ENCODE results near the gene ATRNL1. TPM values are rescaled to one million over a fixed set of nuclear protein-coding genes. Genes with fewer than 3 reads are reported as not detected.

Gene ATRNL1
- total RNA-seq, 4 donors from 2014 or later, result 3.5 to 27.2 (median 4.1) TPM

- Histone ChIP-seq H3K27ac (no peak overlapping the region), H3K4me1 (no peaks in the 10 kb centered on the region), H3K36me3 (no peaks in the 10 kb centered on the region), H3K4me3 (no peak overlapping the region), H3K9me3 (no peaks in the 10 kb centered on the region), H3K27me3 (no peaks in the 10 kb centered on the region)
- TF ChIP-seq CTCF (IDR thresholded peaks at IDR 0.05), result no peak
- no peak for TF ChIP-seq POLR2A (IDR thresholded peaks at IDR 0.05)
- no peak for DNase-seq
Measured at GRCh38 chr10:115790220-115790619, 697.1 kb downstream of the ATRNL1 start.

- TF ChIP-seq CTCF (IDR thresholded peaks at IDR 0.05), result no peak
- no peak for TF ChIP-seq POLR2A (IDR thresholded peaks at IDR 0.05)
- DNase-seq, result no peak
- H3K4me3 ChIP-seq, result no peak overlapping the region
- H3K27me3 ChIP-seq, result no peaks in the 10 kb centered on the region
- H3K36me3 ChIP-seq, result no peaks in the 10 kb centered on the region
- H3K4me1 ChIP-seq, result no peaks in the 10 kb centered on the region
- no peaks in the 10 kb centered on the region for H3K9me3 ChIP-seq
- H3K27ac ChIP-seq, result no peak overlapping the region
Measured at GRCh38 chr10:115795964-115796363, 702.8 kb downstream of the ATRNL1 start.

DNA sequence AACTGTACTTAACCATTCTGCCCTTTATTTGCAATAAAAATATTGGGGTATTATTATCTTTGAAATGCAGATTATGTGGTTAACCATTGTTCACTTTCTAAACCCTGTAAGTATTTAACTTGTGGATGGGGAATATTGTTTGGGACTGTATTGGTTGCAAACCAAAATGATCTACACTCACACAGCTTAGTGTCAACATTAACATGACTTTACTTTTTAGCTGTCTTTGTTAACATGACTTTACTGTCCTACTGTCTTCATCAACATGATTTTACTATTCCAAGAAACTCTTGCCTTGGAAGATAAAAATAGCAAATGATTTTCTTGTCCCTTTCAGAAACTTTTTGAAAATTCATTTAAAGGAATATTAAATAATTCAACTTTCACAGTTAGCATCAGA lies 708.3 kb downstream of the ATRNL1 start:
- H3K4me1 ChIP-seq, result no peaks in the 10 kb centered on the region
- TF ChIP-seq CTCF (IDR thresholded peaks at IDR 0.05) (no peak), POLR2A (IDR thresholded peaks at IDR 0.05) (no peak)
- no peak for DNase-seq
- no peaks in the 10 kb centered on the region for H3K36me3 ChIP-seq
- H3K27ac ChIP-seq, result no peak overlapping the region
- no peaks in the 10 kb centered on the region for H3K27me3 ChIP-seq
- H3K9me3 ChIP-seq, result no peaks in the 10 kb centered on the region
- no peak overlapping the region for H3K4me3 ChIP-seq

- H3K9me3 ChIP-seq, result no peaks in the 10 kb centered on the region
- DNase-seq, result no peak
- H3K36me3 ChIP-seq, result no peaks in the 10 kb centered on the region
- H3K27me3 ChIP-seq, result no peaks in the 10 kb centered on the region
- H3K4me3 ChIP-seq, result no peak overlapping the region
- TF ChIP-seq CTCF (IDR thresholded peaks at IDR 0.05) (no peak), POLR2A (IDR thresholded peaks at IDR 0.05) (no peak)
- no peaks in the 10 kb centered on the region for H3K4me1 ChIP-seq
- no peak overlapping the region for H3K27ac ChIP-seq
Measured at GRCh38 chr10:115801992-115802391, 708.8 kb downstream of the ATRNL1 start.

- no peak overlapping the region for H3K4me3 ChIP-seq
- no peak for TF ChIP-seq CTCF (IDR thresholded peaks at IDR 0.05)
- no peak for TF ChIP-seq POLR2A (IDR thresholded peaks at IDR 0.05)
- no peaks in the 10 kb centered on the region for H3K36me3 ChIP-seq
- H3K9me3 ChIP-seq, result no peaks in the 10 kb centered on the region
- H3K27ac ChIP-seq, result no peak overlapping the region
- no peaks in the 10 kb centered on the region for H3K4me1 ChIP-seq
- no peak for DNase-seq
- no peaks in the 10 kb centered on the region for H3K27me3 ChIP-seq
Measured at GRCh38 chr10:115802911-115803310, 709.7 kb downstream of the ATRNL1 start.

- Histone ChIP-seq H3K36me3 (no peaks in the 10 kb centered on the region), H3K4me1 (no peaks in the 10 kb centered on the region), H3K9me3 (no peaks in the 10 kb centered on the region), H3K4me3 (no peak overlapping the region), H3K27me3 (no peaks in the 10 kb centered on the region), H3K27ac (no peak overlapping the region)
- TF ChIP-seq POLR2A (IDR thresholded peaks at IDR 0.05), result no peak
- TF ChIP-seq CTCF (IDR thresholded peaks at IDR 0.05), result no peak
- DNase-seq, result no peak
Measured at GRCh38 chr10:115814542-115814941, 721.4 kb downstream of the ATRNL1 start.

Data from Peyer's patch (tissue), 4 donors.